HK-2 (cell line): ENCODE measurements around the gene VAMP2.

Source experiments
- DNase-seq: peaks from one replicate; pipeline ENCODE4 v3.0.0-alpha.2; 2018; ENCODE audit not compliant: unreplicated experiment

The VAMP2 gene

DNA sequence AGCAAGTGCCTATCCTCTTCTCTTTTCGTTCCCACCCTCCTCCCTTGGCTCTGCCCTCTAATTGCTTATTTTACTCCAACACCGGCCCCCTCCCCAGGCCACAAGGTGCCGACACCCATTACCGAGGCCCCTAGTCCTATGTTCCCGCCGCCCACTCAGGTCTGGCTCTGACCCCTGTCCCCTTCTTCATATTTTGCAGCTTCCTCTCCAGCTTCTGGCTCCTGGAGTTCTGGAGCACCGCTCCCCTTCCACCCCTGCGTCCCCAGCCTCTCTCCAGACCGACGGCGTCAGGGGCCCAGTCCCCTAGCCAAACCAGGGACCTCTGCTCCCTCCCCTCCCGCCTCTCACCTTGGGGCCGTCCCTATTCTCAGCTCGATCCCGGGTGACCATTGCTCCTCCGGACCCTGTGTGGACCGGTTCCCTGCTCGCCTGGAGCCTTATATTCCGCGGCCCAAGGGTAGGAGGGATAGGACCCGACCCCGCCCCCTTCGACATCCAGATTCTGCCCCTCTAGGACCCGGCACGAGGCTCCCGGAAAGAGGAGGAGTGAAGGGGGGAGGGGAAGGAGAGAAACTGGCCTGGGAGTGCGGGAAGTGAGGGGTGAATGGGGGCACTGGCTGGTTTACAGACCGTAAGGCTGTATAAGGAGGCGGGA, 38.9 kb downstream of the VAMP2 start, which contains the start of gene HES7:
TSS of gene HES7 (minus strand) at position 412 of the 655 bp plus-strand sequence. CDS start at position 390, 22 bp downstream.
- DNase-seq = peak; percentile 31

DNA sequence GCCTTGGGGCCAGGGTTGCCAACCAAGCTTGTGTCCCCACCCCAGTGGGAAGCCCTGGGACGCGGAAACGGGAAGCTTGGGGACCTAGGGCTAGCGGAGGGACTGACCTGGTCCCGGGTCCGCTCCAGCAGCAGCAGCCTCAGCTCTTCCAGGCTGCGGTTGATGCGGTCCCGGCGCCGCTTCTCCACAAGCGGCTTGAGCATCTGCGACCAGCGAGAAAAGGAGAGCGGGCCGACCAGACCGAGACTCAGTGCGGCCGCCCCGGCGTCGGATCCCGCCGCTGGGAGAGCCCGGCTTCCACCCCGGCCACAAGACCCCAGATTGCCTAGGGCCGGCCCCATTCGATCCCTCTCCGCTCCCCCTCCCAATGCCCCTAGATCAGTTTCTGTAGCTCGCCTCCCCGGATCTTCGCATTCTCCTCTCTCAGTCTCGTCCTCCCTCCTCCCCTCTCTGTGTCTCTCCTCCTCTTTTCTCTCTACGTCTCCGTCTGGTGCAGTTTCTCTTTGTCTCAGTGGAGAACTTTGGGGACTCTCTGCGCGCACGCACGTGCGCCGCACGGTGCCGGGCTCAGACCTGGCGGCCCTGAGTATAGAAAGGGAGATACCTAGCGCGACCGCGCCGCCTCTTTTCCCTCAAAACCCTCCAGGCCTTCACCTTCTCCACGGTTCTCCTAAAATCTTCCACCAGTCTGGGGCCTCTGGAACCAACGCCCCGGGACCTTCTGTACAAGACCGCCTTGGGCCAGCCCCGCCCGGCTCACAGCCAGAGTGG, 39.6 kb downstream of the VAMP2 start:
- DNase-seq = peak; percentile 22

DNA sequence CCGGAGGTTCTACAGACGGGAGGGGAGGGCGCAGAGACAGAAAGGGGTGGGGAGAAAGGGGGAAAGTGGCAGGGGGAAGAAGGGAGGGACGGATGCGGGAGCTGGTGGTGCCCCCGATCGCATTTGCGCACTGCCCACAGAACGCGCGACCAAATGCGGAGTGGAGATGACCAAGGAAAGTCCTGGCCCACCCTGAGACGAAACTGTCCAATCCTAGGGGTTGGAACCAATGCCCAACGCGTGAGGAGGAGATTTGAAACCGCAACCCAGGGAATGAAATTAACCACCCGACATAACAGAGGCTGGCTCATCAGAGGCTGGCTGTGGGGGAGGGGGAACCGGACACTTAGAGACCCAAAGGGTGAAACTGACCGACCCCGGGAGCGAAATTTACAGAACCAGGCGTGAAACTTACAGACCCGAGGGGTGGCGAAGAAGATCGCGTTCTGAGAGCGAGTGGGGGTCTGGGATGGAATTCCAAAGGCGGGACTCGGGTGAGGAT, 40.3 kb downstream of the VAMP2 start:
- DNase-seq = peak; percentile 49

DNA sequence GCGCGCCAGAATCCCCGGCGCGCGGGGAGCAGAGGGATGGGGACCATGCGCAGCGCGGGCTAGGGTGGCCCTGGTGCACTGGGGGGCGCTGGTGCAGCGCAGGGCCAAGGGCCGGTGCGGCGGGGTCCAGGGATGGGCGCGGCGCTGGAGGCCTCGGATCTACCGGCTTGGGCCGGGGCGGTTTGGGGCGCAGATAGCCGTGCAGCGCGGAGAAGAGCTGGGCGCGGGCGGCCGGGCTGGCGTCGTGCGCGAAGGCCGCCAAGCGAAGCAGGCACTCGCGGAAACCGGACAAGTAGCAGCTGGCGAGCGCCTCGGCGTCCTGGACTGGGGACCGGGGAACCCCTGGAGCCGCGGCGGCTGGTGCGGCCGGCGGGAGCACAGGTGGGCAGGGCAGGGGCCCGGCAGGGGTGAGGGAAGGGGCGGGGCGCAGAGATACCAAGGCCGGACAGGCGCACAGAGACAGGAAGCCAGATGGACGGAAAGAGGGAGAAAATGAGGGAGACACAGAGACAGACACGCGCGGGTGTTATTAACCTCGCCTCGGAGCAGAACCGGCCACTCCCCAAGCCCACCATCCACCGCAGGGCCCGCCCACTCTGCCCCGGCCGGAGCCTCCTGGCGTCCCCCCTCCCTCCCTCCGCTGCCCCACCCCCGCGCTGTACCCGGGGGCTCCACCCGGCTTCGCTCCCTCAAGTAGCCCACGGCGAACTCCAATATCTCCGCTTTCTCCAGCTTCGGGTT, 40.9 kb downstream of the VAMP2 start:
- peak; percentile 76 for DNase-seq

DNA sequence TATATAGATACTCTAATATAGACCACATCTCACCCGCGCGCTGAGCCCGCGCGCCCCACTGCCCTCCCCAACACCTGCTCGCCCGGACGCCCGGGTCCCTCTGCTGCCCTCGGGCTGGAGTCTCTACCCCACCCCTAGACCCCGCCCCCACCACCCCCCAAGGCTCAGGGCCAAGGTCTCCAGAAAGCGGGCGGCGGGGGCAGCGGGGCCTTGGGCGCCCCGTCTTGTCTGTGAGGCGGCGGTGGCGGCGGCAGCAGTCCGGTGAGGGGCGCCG, 41.4 kb downstream of the VAMP2 start:
- DNase-seq = no peak

DNA sequence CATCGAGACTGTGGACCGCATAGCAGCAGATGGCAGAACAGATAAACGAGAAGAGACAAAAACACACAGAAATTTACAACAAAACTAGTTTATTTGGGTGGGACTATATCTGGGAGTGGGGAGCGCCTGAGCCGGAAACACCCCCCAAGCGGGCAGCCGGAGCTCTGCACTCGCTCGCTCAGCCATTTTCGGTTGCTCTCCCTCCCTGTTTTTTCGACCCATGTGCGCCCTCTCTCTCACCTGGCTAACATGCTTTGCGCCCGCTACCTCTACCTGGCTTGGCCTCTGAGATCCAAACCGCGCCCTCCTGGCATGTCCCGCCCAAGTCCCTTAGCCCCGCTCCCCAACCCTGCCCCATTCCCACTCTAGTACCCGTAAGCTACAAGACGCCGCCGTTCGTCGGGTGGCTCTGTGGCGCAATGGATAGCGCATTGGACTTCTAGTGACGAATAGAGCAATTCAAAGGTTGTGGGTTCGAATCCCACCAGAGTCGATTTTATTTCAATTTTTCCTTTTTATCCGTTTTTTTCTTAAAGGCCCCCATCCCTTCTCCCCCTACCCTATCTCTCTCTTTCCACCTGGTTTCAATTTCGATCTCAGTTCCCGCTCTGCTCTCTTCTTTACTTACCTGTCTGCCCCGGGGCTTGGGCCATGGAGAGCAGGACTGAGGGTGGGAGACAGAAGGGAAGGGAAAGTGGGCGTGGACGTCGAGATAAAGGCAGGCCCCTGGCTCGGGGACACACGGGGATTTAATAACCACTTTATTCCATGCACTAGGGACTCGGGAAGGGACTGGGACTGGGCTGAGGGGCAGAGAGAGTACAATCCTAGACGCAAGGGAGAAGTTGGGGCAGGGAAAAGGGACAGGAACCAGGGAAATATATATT, 42.0 kb downstream of the VAMP2 start:
- peak; percentile 92 for DNase-seq

DNA sequence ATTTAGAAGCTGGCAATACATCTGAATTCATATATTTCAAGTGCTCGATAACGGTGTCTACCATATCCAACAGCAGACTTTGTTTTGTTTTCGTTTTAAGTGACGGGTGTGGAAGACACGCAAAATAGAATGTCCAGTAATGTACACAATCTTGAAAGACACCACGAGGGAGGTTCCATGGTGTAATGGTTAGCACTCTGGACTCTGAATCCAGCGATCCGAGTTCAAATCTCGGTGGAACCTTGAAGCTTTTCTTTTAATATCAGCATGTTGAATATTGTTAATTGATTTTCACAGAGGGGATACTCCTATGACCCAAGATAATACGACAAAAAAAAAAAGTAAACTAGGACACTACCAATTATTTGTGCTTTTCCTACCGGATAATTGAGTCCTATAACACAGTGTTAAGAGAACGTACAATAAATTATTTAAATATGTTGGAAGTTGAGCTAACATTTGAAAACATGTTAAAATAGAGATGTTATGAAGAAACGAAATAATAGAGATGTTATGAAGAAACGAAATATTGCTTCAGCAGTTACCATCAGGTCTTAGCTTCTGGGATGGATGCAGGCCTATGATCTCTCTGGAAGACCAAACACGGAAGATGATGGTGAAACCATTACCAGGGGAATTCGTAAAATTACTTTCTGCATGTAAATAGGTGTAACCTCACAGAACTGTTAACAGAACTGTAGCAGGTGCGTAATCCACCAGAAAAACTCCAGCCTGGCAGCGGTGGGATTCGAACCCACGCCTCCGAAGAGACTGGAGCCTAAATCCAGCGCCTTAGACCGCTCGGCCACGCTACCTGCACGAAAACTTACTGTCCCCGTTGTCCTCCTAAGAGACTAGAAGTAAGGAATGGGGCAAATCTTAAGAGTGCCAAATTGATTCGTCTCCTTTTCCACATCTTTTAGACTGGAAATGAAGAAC, 42.9 kb downstream of the VAMP2 start:
- DNase-seq = peak; percentile 93

DNA sequence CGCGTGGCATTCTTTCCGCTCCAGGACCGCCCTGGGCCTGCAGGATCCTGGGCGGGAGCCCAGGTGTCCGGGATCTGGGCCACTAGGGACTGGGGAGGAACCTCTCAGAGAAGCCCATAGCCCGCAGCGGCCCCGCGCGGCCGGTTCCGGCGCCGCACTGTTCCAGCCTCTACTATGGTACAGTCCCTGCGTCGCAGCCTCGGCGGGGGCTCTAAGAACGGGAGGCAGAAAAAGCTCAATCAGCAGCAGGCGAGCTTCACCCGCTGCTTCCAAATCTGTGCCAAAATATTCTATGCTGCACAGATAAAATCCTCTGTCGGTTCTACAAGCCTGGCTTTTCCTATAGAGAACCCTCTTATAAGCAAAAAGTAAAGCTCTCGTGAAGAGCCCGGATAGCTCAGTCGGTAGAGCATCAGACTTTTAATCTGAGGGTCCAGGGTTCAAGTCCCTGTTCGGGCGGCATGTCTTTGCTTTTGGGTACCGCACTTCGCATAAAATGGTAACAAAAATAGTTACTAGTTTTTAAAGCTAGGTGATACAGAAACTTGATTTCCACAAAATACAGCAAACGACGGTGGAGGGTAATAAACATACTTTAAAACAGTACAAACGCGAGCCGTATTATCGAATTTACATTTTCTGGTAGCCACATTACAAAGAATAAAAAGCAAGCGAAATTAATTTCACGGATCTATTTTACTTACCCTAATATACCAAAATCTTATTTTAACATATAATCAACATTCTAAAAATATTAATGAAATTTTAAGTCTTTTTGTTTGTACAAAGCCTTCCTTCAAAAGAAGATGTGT, 43.8 kb downstream of the VAMP2 start:
- DNase-seq = peak; percentile 84

DNA sequence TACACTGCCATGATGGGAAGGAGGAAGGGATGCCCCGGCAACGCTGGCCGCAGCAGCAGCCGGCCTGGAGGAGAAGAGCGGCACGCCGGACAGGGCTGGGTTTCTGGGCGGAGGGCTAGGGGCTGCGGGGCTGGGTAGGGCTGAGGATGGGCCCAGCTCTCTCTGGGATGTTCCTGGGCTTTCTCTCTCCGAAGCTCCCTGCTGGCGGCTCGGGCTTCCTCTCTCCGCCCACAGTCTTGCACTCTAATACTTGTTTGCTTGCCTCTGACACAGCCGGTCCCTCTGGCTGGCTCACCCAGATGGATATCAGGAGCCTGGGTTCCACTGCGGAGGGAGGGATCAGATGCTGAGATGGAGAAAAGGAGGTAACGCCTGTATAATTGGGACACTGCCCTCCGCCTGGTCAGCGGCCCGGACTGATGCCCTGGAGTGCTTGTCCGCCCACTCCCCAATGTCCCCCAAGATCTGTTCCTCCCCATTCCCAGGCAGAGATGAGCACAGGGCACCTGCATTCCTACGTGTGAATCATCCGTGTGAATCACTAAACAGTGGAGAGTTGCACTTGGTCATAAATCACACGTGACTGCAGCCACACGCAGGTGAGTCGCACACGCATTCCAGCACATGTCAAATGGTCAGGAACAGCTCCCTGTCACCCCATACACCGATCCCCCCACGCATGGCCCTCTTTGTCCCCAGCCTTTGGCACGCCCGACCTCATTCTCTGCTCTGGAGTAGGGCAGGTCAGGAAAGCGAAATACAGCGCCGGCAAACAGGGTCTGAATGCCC, 44.6 kb downstream of the VAMP2 start, which contains the start of gene ALOXE3:
TSS of gene ALOXE3 (minus strand) at position 535 of the 789 bp plus-strand sequence. CDS start at position 11, 524 bp downstream.
- DNase-seq = peak; percentile 68

DNA sequence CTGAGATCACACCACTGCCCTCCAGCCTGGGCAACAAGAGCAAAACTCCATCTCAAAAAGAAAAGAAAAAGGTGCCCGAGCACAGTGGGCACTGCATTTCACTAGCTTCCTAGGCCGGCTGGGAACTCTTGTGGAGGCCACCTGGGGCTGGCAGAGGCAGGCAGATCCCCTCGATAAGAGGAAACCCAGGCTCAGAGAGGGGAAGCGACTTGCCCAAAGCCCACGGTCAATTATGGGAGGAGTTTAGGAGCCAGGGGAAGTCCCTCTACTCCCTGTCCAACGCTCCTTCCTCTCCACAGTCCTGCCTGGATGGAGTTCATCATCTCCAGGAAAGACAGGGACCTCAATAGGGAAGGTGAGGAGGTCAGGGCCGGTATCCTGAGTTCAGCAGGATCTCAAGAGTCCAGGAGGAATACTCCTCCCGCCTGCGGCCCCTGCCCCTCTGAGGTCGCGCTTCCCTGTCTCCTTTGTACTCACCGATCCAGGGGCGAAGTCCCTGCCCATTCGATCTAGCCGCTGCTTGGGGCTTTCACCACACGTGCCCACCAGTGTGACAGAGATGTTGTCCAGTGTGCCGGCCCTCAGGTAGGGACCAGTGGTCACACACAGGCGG, 45.3 kb downstream of the VAMP2 start:
- peak; percentile 14 for DNase-seq

DNA sequence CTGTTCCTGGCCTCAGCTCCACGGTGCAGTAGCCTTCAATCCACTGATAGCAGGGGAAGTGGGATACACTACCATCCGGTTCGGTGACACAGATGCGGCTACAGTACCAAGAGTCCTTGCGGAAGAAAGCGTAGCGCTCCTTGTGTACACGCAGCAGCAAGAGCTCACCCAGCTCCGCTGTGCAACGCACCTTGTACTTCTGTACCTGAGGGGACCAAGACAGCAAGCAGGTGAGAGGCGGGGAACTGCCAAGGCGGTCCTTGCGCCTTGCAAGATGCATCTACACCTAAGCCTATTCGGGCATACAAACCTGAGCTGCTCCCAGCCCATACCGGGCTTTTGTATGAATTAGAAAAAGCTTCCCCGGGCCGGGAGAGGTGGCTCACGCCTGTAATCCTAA, 46.0 kb downstream of the VAMP2 start:
- no peak for DNase-seq

DNA sequence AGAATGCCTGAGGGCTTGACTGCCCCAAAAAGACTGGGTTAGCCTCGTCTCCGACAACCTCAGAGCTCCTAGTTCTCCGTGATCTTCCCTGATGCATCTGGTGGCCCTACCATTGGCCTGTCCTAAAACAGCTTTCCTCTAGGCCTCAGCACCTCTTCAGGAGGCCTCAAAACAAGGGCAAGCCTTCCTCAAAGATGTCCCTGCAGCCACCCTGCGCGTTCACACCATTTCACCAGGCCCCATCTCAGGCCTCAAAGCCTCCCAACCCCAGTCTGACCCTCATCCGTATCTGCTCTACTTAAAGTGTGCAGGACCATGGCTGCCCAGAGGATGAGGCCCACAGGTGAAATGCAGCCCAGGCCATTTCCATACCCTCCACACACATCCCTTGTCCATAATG, 51.8 kb downstream of the VAMP2 start:
- no peak for DNase-seq

DNA sequence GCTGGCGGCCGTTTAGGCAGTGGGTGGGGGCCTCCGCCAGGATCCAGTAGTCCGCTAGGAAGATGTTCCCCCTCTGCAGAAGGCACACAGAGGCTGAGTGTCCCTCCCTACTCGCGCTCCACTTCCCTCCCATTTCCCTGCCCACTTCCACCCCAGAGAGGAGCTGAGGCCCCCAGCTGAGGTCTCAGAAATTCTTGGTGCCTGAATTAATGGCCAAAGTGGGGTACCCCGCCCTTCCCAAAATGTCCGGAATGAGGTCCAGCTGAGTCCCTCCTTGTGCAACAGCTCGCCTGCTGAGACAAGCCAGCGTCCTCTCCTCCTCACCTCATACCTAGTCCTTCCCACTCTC, 52.3 kb downstream of the VAMP2 start:
- DNase-seq = no peak

DNA sequence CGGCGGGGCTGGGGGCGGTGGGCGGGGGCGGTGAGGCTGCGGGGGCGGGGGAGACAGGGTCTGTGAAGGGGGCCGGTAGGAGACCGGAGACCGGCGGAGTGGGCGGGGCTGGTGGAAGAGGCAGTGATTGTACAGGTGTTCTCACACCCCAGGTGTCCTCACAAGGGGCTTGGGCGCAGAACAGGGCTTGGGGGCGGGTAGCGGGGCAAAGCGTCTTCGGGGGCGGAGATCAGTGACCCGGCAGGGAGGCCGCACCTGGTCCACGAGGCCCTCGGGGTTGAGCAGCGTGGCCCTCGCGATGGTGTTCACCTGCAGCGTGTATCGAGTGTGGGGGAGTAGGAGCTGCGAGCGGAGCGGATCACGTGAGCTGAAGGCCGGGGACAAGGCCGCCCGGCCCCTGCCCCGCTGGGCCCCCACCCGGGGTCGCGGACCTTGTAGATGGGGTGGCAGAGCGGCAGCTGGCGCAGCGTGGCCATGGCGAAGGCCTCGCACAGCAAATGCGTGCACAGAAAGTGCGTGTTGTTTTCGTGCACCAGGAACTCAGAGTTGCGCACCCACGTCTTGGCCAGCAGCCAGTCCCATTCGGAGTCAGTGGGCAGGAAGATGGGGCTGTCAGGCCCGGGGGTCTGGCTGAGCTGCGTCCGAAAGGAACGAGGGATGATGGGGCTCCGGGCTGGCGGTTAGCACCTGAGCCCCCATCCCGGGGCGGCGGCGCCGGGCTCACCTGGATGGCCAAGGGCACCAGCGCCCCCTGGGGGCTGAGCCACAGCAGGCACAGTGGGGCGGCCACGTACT, 52.9 kb downstream of the VAMP2 start:
- peak; percentile 49 for DNase-seq
